K562 (cell line): ENCODE data around the gene TOM1L2.

Source experiments
- CSDE1 ChIP-seq, 2 experiments: fragments of 450-650 bp; IDR thresholded peaks; 2 replicates each; pipeline ENCODE4 v1.6.1; 2016; ENCODE audit warnings: mild to moderate bottlenecking in 1 of 2
- ETV5 ChIP-seq: sonication (generic); formaldehyde crosslinking; IDR thresholded peaks from 2 replicates; pipeline ENCODE4 v1.4.0; 2020; ENCODE audit warnings: low read depth, mild to moderate bottlenecking, missing genetic modification reagents
- HOXB6 ChIP-seq: fragments of 250-450 bp; sonication (Bioruptor Pico); IDR thresholded peaks from 2 replicates; pipeline ENCODE4 v1.5.1; 2022; ENCODE audit warnings: mild to moderate bottlenecking, borderline replicate concordance
- JUND ChIP-seq, 2 experiments: IDR thresholded peaks; 2 replicates in 1 of 2; 3 replicates in 1 of 2; pipeline ENCODE4 v1.6.1; 2011; ENCODE audit warnings: borderline replicate concordance in 2 of 2, low read depth in 2 of 2, low read length in 2 of 2, improper control_type of control experiment in 1 of 2, missing biosample characterization in 1 of 2, missing genetic modification characterization in 1 of 2, missing genetic modification reagents in 1 of 2
- ZZZ3 ChIP-seq: fragments of 450-650 bp; IDR thresholded peaks from 2 replicates; pipeline ENCODE4 v1.6.1; 2016; ENCODE audit warnings: antibody characterized with exemption, mild to moderate bottlenecking, moderate library complexity
- TF ChIP-seq, protein P1 (sequence below), 3 experiments: IDR thresholded peaks in 2 of 3; conservative IDR thresholded peaks in 1 of 3; 2 replicates each; pipeline ENCODE4 v1.5.1; 2011 to 2012; ENCODE audit warnings: low read length in 3 of 3, mild to moderate bottlenecking in 3 of 3, control low read depth in 2 of 3, improper control_type of control experiment in 1 of 3, inconsistent platforms in 1 of 3, low read depth in 1 of 3, mixed read lengths in 1 of 3, moderate library complexity in 1 of 3; ENCODE audit not compliant: insufficient read depth in 2 of 3

DNA sequence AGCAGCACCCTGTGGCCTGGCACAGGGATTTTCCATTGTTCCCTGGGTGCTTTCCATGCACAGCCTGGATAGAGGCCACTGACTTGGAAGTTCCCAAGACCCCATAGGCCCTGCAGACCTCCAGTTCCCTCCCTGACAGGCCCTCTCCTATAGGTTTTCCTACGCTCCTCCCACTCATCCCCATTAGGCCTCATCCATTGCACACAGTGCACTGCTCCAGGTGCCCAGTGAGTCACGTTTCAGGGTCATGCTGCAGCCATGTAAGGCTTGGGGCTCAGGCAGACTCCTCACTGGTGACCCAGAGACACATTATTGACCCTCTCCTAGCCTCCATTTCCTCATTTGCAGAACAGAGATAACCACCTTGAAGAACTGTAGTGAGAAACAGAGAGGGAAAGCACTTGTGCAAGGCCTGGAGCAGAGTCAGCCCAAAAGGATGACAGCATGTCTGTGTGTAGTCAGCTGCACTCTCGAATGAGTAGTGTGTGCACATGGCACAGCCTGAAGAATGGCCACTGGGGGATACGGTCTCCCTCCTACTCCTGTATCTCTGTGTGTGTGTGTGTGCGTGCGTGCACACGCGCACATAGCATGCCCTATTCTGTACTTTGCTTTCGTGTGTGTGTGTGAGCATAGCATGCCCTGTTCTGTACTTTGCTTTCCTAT lies 27.3 kb upstream of the TOM1L2 start:
- TF ChIP-seq, protein P1, sequence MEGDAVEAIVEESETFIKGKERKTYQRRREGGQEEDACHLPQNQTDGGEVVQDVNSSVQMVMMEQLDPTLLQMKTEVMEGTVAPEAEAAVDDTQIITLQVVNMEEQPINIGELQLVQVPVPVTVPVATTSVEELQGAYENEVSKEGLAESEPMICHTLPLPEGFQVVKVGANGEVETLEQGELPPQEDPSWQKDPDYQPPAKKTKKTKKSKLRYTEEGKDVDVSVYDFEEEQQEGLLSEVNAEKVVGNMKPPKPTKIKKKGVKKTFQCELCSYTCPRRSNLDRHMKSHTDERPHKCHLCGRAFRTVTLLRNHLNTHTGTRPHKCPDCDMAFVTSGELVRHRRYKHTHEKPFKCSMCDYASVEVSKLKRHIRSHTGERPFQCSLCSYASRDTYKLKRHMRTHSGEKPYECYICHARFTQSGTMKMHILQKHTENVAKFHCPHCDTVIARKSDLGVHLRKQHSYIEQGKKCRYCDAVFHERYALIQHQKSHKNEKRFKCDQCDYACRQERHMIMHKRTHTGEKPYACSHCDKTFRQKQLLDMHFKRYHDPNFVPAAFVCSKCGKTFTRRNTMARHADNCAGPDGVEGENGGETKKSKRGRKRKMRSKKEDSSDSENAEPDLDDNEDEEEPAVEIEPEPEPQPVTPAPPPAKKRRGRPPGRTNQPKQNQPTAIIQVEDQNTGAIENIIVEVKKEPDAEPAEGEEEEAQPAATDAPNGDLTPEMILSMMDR (IDR thresholded peaks at IDR 0.05 in 2 of 3, conservative IDR thresholded peaks at IDR 0.05 in 1 of 3; ENCODE audit: insufficient read depth in 2 of 3, low read depth in 1 of 3, low read length in 3 of 3): no peak
- TF ChIP-seq ETV5 (CRISPR knock-in tag) (no peak), CSDE1 (IDR thresholded peaks at IDR 0.05) (no peak), JUND (IDR thresholded peaks at IDR 0.05; ENCODE audit: borderline replicate concordance, low read depth, low read length) (no peak), JUND (tag; IDR thresholded peaks at IDR 0.05; ENCODE audit: borderline replicate concordance, low read depth, low read length) (no peak), HOXB6 (CRISPR knock-in tag) (no peak), ZZZ3 (no peak)
